Kidney (tissue), 14 donors: ENCODE measurements around the gene CEP57L1. TPM values are rescaled to one million over a fixed set of nuclear protein-coding genes. Genes with fewer than 3 reads are reported as not detected.

Experiments used
- DNase-seq, 5 donors: peaks; one replicate each; pipeline ENCODE4 v3.0.0-alpha.2; 2013 to 2020
- FAIRE-seq: peaks from 2 replicates; lab custom pipeline; 2012; peaks lifted over from hg19 to GRCh38; lab: Jason Lieb, UNC
- H3K27ac ChIP-seq, 2 donors: one replicate each; pipeline ENCODE4 v1.7.0; 2013; ENCODE audit warnings: low read depth in 2 of 2, low read length in 2 of 2, inconsistent platforms in 1 of 2
- H3K27me3 ChIP-seq: one replicate; pipeline ENCODE4 v1.7.1; 2013; ENCODE audit warnings: low read length, inconsistent platforms; ENCODE audit not compliant: control insufficient read depth, insufficient read depth
- H3K36me3 ChIP-seq, 3 donors: one replicate each; pipeline versions ENCODE4 v1.7.0 to v1.7.1; 2013; ENCODE audit warnings: low read length in 3 of 3, control low read depth in 1 of 3, inconsistent platforms in 1 of 3; ENCODE audit not compliant: insufficient read depth in 3 of 3, control insufficient read depth in 2 of 3
- H3K4me1 ChIP-seq, 3 donors: one replicate each; pipeline versions ENCODE4 v1.7.0 to v1.7.1; 2013; ENCODE audit warnings: low read length in 3 of 3, inconsistent platforms in 1 of 3, low read depth in 1 of 3; ENCODE audit not compliant: control insufficient read depth in 2 of 3, insufficient read depth in 2 of 3
- H3K4me3 ChIP-seq, 3 donors: one replicate each; pipeline versions ENCODE4 v1.7.0 to v1.8.1; 2013; ENCODE audit warnings: low read length in 3 of 3, control low read depth in 1 of 3, inconsistent platforms in 1 of 3
- H3K9ac ChIP-seq, 3 donors: one replicate each; pipeline versions ENCODE4 v1.7.0 to v1.7.1; 2013; ENCODE audit warnings: low read length in 3 of 3, control low read depth in 1 of 3, inconsistent platforms in 1 of 3
- H3K9me3 ChIP-seq, 3 donors: one replicate each; pipeline versions ENCODE4 v1.7.0 to v1.7.1; 2013; ENCODE audit warnings: low read length in 3 of 3, control low read depth in 1 of 3, inconsistent platforms in 1 of 3; ENCODE audit not compliant: control insufficient read depth in 2 of 3, insufficient read depth in 1 of 3
- intact Hi-C: fragments of 100-400 bp; cut with DNase I; formaldehyde crosslinking; loops from one replicate; pipeline ENCODE4 v1.11.1; 2022
- polyA plus RNA-seq: library from polyadenylated mRNA; stranded (reverse); fragments of 350-450 nt; fragmentation: Illumina TruSeq; extraction: RNeasy Lipid Tissue Mini Kit (QIAGEN cat#74804); gene quantifications from one replicate; pipeline ENCODE4 v1.2.3, GENCODE V29; 2014; ENCODE audit warnings: low read depth, low replicate concordance; ENCODE audit not compliant: insufficient read depth
- total RNA-seq: library from RNA; stranded (reverse); fragmentation: NEBNext Ultra II Directional; extraction: Animal tissue kit (Norgen Biotek cat#: 25700); gene quantifications from one replicate; pipeline ENCODE4 v1.2.1, GENCODE V29; 2021
- TF ChIP-seq, protein P1 (sequence below): IDR thresholded peaks from 3 replicates; pipeline ENCODE4 v1.5.1; 2012; ENCODE audit warnings: mild to moderate bottlenecking, moderate library complexity, borderline replicate concordance; ENCODE audit not compliant: insufficient read depth; ENCODE audit errors: extremely low read depth
- donor health status: control.
- donor health status: control.
- donor health status: control.
- donor health status: control.
- donor health status: control.
- donor health status: DM: yes; HTN: yes; CAD: no.
- donor health status: Normal renal cell carcinoma (clear cell type).

The CEP57L1 gene
- total and polyA plus RNA-seq, 2 donors from 2014 or later = 6.3 to 10.6 TPM

DNA sequence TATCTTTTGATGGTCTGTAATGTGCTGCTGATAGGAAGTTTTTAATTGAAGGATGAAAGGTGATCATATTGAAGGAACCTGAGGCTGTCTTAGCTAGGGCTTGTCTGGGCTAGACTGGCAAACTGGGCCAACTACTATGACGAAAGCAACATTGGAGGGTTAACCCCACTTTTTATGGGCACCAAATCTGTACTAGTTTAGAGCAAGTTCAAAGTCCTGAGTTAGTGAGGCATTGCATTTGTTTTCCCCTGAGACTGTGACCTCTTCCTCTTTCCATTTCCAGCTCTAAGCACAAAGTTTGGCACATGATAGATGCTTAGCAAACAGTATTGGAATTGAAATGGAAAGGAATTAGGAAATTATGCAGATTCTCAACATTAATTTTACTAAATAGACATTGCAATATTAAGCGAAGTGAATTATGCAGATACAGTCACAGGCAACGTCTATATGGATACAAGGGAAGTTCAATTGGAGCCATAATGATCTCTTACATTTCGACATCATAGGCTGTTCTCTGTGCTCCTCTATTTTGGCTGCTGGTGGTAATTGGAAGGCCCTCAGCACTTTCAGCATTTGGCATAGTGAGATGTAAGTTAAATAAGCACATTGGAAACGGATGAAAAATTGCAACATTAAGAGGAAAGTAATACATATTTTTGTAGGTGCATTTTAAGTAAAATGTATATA, 22.2 kb downstream of the CEP57L1 start:
- intact Hi-C loops = no loop called here
- TF ChIP-seq, protein P1, sequence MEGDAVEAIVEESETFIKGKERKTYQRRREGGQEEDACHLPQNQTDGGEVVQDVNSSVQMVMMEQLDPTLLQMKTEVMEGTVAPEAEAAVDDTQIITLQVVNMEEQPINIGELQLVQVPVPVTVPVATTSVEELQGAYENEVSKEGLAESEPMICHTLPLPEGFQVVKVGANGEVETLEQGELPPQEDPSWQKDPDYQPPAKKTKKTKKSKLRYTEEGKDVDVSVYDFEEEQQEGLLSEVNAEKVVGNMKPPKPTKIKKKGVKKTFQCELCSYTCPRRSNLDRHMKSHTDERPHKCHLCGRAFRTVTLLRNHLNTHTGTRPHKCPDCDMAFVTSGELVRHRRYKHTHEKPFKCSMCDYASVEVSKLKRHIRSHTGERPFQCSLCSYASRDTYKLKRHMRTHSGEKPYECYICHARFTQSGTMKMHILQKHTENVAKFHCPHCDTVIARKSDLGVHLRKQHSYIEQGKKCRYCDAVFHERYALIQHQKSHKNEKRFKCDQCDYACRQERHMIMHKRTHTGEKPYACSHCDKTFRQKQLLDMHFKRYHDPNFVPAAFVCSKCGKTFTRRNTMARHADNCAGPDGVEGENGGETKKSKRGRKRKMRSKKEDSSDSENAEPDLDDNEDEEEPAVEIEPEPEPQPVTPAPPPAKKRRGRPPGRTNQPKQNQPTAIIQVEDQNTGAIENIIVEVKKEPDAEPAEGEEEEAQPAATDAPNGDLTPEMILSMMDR = no peak
- FAIRE-seq = peak; percentile 58

DNA sequence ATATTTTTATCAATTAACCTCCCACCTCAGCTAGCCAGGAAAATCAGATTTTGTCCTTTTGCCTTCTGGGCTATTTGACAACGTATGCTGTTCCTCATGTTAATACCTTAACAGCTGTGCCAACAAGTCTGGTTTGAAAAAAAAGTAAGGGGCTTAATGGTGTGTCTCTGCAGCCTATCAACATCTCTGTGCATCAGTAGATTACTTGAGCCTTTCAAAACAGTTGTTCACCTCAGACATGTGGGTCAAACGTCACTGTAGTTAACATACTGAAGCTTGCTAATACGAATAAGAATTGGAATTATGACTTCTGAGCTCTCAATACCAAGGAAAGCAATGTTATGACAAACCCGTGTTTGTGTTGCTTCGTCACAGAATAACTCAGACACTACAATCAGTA, 23.0 kb downstream of the CEP57L1 start:
- no peak overlapping the region for H3K9ac ChIP-seq
- DNase-seq (no peak), FAIRE-seq (no peak)
- no peak overlapping the region for H3K27ac ChIP-seq
- peak overlapping the region in 1 of 3 donors; percentile 2 for H3K4me3 ChIP-seq
- intact Hi-C loops = no loop called here
- no peaks in the 10 kb centered on the region for H3K27me3 ChIP-seq
- no peaks in the 10 kb centered on the region for H3K36me3 ChIP-seq
- H3K4me1 ChIP-seq = peaks cover 0 to 28% (median 11%) of the 10 kb centered on the region in 3 donors
- no peaks in the 10 kb centered on the region for H3K9me3 ChIP-seq
- TF ChIP-seq, protein P1 = no peak

More for the DNA sequence above, 22.2 kb downstream of the CEP57L1 start:
- peak in 1 of 5 donors; percentile 37 for DNase-seq
- Histone ChIP-seq H3K27ac (peak overlapping the region in 1 of 2 donors; percentile 26), H3K27me3 (no peaks in the 10 kb centered on the region), H3K4me3 (peak overlapping the region in 1 of 3 donors; percentile 16), H3K9me3 (no peaks in the 10 kb centered on the region), H3K4me1 (peaks cover 0 to 28% (median 11%) of the 10 kb centered on the region in 3 donors), H3K36me3 (no peaks in the 10 kb centered on the region), H3K9ac (no peak overlapping the region)

DNA sequence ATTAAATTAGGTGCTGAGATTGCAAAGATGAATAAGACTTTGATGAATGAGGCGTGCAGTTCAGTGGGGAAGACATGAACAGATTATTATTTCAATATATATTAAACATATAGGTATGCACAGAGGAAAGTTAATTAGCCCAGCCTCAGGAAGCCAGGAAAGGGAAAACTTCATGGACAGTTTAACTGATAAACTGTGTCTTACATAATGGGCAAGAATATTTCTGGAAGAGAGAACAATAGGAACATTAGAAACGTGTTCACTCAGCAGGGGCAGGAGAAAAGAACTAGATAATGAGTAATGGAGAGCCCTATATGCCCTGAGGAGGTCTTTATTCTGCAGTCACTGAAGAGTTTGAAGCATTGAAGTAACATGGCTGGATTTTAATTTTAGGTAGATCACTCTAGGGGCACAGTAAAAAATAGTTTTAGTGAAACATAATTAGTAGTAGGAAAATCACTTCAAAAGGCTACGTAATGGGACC, 23.6 kb downstream of the CEP57L1 start:
- Histone ChIP-seq H3K27me3 (no peaks in the 10 kb centered on the region), H3K9me3 (no peaks in the 10 kb centered on the region), H3K4me3 (no peak overlapping the region), H3K36me3 (no peaks in the 10 kb centered on the region), H3K9ac (no peak overlapping the region), H3K4me1 (peaks cover 0 to 28% (median 11%) of the 10 kb centered on the region in 3 donors), H3K27ac (no peak overlapping the region)
- TF ChIP-seq, protein P1 = no peak
- FAIRE-seq (no peak), DNase-seq (no peak)
- intact Hi-C loops = no loop called here
